ENCODE results near the gene PTPRG.

PTPRG gene

DNA sequence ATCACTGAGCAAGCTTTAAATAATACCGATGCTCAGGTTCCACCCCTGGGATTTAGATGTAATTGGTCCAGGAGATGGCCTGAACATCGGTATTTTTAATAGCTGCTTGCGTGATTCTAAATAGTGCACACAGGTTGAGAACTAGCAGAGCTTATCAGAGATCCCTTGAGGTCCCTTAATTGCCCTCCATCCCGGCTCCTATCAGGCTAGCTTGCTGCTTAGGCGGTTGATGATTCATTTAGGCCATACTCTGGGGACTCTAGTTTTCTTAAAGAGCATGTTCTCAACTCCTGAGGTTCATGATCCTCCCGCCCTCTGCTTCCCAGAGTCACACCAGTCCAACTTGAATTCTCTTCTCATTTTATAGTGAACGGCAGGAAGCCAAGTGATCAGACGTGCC, 531.7 kb downstream of the PTPRG start:
- DNase-seq, result no peak

DNA sequence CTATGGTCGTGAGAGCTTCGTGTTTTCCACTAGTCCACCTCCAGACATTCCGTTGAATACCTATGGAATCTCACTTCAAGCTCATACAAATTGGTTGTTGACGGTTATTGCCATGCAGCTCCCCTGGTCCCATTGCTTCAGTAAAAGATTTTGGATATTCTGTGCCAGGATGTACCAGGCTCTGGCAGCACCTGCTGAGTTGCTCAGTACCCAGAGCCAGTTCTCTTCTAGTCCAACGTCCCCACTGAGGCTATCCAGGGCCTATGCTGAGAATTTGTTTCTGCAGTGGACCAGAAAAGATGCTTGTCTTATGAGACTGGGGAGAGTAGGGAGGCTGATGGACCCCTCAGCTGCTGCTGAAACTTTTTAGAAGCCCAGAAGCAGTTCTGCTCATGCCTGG, 533.1 kb downstream of the PTPRG start:
- DNase-seq, result no peak

DNA sequence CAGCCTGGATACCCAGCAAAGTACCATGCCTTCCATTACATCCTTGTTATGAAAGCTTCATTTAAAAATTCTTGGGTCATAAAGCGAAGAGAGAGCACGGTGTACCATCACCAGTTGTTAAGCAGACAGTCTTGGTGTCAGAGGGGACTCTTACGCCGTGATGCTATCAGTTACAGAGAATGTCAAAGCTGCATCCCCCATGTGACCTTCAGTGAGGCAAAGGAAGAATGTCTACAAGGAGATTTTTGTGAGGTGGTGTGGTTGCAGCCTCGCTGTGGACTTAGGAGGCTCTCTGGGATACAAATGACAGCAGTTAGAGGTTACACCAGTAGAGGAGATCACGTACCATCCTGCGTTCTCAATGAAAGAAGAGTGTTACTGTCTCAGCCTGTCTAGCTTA, 533.7 kb downstream of the PTPRG start:
- DNase-seq, result no peak

DNA sequence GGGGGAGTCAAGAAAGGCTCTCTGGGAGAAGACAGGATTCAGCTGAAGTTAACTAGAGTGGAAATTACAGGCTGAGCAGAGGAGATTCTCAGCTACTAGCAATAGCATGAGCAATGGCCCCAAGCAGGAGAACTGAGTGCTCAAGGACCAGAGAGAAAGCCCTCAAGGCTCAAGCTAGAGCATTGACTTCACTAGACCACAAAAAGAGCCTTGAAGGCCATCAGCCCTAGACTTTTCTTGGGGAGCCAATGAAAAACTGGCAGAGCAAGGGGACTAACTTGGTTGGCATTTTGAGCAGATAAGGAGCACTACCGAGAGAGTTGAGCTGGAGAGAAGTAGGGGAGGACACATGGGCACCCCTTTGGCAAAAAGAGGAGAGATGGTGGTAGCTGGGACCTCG, 534.4 kb downstream of the PTPRG start:
- DNase-seq, result no peak

DNA sequence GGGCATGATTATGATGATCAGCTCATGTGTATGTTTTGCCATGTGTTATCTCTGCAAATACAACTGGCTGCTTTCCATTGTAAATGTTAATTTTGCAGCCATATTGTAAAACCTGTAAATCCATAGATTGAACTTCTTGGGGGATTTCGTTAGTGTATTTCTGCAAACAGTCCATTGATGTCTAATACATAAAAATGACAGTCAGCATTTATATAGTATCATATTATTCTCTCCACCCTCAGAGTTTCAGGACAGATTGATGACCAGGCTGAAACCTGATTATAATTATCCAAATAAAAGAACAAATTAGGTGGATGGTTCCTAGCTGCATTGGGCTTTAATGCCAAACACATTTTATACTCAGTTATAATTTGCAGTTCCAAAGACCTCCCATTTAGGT, 535.1 kb downstream of the PTPRG start:
- DNase-seq, result no peak

DNA sequence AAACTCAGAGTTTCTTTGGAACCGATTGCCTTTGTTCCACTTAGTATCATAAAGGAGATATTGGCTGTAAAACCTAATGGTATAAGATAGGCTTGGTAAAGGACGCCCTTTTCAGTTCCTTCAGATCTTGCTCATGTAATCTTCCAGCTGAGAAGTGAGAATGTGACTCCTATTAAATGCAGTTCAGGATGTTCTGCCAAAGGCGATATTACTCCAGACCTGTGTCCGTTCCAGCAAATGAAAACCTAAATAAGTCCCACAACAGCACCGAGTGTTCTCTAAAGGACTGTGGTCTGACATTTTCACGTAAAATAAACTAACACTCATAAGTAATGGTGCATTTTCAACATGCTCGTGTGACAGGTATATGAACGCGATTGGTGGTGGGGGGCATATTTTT, 535.8 kb downstream of the PTPRG start:
- DNase-seq, result no peak

DNA sequence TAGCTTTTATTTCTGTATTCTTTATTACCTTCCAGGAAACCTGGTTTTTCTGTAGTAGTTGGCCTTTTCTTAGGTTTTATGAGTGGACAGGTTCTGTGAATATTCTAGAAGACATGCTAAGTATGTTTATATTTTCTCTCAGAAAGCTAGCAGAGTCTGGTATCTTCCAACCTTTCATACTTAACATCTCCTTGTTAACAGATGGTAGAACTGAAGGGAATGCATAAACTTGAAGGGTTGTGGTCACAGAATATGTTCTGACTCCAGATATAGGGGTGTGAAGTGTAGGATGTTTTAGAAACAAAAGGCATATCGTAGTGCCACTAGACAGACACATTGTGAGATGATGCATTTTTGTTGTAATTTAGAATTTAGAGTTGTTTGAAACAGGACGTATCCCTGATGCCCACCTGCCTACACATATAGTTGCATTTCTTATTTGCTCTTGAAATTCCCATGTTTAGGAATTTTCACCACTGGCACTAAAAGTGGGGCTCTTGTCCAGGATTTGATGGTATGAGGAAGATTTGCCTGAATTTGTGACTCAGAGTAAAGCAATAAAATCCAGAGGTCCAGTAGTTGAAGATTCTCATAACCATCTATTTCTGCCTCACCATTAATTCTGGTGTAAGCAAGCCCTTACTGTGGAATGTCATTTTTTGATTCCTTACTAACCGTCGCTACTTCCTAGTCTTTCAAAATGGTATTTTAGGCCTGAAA, 537.4 kb downstream of the PTPRG start:
- no peak for DNase-seq

DNA sequence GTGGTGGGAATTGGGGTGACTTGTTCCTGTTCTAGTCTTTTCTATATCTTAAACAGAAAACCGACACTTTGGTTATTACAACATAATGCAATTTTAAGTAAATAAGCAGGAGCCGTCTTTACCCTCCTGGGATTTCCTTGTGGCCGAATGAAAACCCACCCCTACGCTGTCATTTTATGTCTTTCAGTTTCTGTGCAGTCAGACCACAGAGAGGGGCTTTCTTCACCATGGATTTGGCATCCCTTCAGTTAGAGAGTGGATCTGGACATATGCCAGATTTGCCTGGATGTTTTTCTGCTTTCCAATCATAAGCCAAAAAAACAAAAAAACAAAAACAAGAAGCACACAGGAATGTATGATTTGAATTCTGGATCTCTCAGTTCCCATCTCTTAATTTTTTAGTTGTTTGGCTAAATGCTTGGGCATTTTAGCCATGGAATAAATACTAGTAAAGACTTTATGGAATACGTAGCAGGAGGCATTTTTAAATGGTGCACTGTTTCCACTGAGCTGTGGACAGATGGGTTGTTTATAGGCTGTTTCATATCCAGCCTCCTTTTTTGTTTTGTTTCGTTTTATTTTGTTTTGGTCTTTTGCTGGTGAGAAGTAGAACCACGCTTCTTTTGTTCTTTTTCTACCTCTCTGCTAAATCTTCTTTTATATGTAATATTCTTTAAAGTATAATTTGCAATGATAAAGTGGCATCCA, 539.1 kb downstream of the PTPRG start:
- no peak for DNase-seq

DNA sequence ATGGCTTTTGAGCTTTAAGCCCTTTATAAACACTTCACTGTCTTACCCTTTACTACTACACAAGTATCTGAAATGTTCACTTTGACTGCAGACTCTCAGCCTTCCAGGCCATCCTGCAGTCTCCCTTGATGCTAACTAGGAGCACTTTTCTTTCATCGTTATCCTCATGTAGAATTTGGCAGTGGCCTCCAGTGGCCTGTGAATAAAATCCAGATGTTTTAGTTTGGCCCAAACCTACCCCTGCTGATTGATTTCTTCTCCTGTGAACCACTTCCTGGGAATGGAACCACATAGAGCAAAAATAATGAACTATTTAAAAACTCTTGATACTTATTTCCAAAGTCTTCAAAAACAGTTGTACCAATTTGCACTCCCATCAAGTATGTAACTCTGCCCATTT, 540.1 kb downstream of the PTPRG start:
- no peak for DNase-seq

DNA sequence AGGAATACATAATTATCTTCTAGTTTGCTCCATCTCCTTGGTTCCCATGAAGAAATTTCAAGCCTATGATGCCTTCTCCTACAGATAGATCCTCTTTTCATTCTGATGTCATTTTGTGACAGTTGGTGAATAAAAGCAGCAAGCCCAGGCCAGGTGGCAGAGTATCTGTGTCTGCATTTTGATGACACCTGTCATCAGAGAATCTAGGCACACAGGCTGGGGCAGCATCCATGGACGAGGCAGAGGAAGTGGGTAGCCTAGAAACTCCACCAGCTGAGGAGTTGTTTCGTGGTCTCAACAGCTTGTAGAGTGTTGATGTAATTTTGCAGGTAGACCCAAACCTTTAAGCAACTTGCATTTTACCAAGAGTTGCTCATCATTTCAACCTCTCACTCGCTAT, 542.2 kb downstream of the PTPRG start:
- DNase-seq, result no peak

DNA sequence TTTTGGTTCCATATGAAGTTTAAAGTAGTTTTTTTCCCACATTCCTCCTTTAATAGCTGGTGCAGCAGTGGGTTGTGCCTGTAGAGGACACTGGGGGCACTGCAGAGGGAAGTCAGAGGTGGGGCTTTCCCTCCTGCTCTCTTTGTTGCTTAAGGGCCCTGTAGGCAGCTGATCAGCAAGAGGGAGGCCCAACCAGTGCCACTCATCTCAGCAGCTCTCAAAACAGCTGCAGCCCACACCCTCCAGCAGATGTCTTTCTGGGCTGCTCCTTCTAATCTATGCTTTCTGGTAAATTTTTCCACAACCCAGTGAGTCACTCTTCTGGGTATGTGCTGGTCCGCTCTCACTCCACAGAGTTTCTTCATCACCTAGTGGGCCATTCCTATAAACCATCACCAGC, 548.2 kb downstream of the PTPRG start:
- no peak for DNase-seq

DNA sequence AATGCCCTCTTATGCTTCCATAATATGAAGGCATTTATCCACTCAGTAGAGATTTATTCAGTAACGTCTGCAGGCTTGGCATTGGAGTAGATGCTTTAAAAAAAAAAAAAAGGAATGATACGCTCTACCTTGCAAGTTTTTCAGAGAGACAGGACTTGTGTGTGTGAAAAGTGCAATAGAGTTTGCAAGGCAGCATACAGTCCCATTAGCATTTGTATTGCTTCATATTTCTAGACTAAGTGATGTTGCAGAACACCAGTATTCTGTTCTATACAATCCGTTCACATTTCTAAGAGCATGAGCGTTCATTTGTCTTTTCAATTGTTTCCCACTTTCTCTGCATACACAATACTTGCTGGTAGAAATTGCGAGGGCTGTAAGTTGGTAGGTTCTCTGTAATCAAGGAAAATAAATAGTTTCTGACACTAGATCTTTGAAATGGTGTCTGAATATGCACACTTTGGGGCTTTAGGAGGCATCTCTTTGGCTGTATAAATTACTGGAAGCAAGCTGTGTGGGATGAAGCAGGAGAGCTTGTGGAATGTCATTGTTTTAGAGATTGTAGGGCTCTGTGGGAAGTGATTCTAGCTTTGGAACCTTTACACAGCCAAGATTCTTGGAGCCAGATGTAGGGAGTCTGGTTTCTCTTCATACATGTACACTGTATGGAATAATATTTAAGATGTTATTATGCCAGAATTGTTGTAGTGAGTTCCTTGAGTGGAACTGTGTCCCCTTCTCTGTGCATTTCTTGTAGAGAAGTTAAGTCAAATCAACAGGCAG, 549.3 kb downstream of the PTPRG start:
- no peak for DNase-seq

DNA sequence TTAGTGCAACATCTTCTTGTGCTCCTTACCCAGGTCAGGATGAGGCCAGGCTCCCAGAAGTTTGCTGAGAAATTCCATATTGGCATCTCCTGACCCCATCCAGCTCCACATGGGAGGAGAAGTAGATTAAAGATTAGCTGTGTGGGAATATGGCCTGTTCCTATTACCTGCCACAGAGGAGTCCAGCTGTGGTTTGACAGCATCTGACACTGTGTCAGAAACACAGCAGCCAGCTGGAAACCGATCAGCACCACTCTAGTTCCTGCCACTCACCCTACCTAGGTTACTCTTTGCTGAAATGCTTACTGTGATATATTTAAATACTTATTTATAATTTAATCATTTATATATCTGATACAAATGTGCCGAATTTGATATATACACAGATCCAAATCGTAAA, 551.7 kb downstream of the PTPRG start:
- DNase-seq, result no peak

DNA sequence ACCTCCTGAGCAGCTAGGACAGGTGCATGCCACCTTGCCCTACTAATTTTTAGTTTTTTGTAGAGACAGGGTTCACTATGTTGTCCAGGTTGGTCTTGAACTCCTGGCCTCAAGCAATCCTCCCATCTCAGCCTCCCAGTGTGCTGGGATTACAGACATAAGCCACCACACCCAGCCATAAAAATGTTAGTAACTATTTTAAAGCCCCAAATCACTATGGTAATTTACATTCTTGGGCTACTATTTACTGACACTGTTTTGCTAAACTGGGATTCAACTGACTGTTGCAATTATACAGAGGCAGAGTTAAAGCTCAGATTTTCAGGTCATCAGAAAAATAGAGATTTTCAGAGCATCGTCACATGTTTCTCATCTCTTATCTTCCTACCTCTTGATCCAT, 553.4 kb downstream of the PTPRG start:
- DNase-seq, result no peak

DNA sequence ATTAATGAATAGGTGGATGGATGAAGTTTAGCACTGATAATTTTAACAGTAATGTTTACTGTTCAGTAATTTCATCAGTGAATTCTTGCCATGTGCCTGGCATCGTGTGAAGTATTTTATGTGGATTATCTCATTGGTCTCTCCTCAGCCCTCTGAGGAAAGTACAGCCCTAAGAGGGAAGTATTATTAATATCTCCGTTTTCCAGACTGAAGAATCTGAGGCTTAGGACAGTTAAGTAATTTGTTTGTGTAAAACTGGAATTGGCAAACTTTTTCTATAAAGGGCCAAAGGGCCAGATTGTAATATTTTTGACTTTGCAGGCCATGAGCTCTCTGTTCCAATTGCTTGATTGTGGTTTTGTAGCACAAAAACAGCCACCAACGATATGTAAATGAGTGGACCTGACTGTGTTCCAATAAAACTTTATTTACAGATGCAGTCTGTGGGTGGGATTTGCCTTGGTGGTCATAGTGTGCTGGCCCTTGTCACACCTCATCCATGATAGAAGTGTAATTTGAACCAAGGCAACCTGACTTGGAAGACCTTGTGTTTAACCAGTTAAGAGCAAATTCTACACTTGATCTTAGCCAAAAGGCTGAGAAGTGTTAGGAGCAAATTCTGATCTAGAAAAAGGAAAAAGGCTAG, 556.7 kb downstream of the PTPRG start:
- DNase-seq, result no peak

DNA sequence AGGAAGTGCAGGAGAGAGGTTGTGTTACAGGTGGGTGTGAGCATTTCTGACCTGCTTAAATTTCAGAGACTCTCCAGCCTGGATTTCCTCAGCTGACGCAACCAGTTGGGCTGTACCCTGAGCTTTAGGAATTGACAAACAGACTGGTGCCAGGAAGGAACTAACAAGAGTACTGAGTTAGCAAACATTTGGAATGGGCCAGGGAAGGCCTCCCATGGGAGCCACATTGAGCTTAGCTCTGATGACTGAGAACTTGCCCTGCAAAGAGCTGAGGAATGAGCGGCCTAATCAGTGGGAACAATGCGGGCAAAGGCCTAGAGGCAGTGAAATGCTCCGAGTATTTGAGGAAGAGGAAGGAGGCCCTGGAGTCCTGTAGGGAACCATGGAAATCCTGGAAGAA, 557.8 kb downstream of the PTPRG start:
- no peak for DNase-seq

DNA sequence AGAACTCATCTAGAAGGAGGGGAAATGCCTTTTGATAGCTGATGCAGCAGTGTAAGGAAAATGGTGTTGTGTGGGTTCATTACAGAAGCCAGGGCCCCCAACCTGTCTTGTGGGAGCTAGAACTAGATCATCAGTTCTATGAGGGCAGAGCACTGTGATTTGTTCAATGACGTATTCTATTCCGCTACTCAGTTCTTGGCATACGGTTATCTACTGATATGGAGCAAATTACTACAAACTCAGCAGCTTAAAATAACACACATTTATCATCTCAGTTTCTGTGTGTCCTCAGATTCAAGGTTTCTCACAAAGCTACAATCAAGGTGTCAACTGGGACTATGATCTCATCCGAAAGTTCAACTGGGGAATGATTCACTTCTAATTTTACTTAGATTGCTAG, 561.4 kb downstream of the PTPRG start:
- DNase-seq, result no peak

DNA sequence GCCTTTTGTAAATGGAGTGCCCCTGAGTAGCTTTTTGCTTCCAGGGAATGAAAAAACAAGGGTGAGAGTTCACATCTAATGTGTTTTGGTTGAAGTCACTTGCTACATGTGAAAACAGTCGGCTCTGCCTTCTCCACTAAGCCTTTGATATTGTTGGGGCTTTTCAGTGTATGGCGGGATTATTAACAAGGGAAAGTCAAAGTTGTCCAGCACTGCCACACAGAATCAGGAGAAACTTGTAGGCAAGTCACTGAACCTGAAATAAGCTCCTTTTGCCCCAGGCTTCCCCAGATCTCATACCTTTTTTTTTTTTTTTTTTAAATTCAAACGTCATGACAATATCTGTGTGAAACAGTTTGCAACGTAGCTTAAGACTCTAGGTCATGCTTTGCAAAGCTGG, 564.0 kb downstream of the PTPRG start:
- no peak for DNase-seq

DNA sequence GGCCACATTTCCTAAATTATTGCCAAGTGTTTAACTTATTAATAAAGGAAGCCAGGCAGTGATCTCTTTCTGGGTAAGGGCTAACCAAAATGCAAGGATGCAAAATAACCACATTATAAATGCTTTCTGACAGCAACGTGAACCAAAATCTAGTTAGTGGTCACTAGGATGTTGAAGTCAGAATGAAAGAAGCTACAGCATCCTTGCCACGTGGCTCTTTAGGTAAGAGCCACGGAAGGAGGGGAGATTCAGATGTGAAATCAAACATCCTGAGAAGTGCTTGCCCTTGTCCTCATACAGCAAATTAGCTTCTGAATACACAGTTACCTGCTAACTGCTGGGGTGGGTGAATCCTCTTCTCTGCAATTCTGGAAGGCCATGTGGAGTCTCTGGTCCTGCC, 565.7 kb downstream of the PTPRG start:
- DNase-seq, result no peak

DNA sequence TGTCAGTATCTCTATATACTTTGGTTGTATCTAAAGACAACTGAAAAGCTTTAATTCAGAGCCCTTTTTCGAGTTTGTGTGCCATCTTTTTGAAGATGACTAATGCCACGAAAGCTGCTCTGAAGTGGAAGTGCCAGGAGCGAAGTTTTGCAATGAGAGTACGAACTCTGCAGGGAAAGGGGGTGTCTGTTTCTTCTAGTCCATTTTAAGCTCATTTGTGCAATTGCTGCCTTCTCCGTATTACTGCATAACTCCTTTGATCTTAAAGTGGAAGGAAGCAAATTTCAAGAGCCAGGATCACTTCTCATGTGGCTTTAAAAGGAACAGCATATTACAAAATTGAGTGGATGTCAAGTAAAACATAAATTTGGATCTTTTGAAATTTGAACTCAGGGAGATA, 566.7 kb downstream of the PTPRG start:
- DNase-seq, result no peak

DNA sequence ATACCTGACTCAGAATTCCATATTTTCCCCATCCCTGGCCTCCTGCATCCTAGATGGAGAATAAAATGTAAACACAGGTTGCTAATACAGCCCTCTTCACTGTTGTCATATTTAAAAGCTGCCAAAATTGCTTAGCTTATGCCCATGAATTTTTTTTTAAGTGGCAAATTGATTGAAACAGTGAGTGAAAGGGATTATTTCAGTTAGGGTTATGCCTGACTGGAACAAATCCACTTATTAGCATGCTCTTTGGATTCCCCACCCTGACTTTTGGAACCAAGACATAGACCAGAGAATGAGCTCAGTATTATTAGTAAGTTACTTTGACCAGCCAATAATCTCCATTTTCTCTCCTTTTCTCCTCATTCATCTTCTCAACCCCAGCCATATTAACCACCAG, 567.3 kb downstream of the PTPRG start:
- DNase-seq, result no peak

DNA sequence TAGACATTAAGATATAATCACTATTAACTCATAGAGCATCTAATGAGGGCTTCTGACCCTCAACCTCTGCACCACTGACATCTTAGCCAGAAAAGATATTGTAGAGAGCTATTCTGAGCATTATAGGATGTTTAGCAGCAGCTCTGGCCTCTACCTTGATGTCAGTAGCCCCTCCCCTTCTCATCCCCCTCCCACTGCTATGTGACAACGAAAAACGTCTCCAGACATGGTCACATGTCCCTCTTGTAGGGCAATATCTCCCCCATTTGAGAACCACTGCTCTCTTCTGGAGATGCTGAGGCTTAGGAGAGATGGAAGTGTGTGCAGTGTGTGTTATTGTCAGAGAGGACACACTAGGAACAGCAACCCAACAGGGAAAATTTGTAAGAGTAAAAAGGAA, 569.7 kb downstream of the PTPRG start:
- no peak for DNase-seq

DNA sequence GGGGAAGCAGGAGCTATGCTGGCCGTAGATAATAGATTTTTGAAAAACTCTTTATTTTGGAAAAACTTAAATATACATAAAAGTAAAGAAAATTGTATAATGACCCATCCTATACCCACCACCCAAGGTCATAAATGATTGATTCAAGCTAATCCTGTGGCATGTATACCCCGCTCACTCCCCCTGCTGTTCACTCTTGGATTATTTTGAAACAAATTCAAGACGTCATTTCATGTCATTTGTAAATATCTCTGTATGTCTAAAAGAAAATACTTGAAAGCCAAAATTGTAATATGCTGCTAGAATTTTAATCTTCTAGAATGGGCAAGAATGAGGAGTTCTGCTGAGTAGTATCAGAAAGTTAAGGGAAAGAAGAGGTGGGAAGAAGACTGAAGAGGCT, 570.2 kb downstream of the PTPRG start:
- DNase-seq, result no peak

All from NCI-H774 (cell line).